HG02642 (cell line): ENCODE results near the gene MCM6.
"Not testable (repeated sequence)": the region's sequence is repeated elsewhere in the genome, so short reads cannot be mapped to it uniquely, and the experiment has no call there.

ENCODE experiments used
- ATAC-seq: cut with Tn5 transposase; IDR thresholded peaks from one replicate; pipeline ENCODE4 v1.9.1; 2021; ENCODE audit warnings: mild to moderate bottlenecking; ENCODE audit not compliant: unreplicated experiment, poor library complexity

The MCM6 gene

GRCh38 chr2:135825131-135825530 is 51.1 kb downstream of the MCM6 start:
- ATAC-seq: no peak

GRCh38 chr2:135822855-135823254 is 53.4 kb downstream of the MCM6 start:
- ATAC-seq: no peak

GRCh38 chr2:135821190-135821589 is 55.1 kb downstream of the MCM6 start:
- ATAC-seq: no peak

GRCh38 chr2:135820003-135820618 is 56.1 kb downstream of the MCM6 start:
- peak; percentile 83 for ATAC-seq

- ATAC-seq: no peak
These were observed 57.2 kb downstream of the MCM6 start for GRCh38 chr2:135818937-135819610.

GRCh38 chr2:135817951-135818350 is 58.3 kb downstream of the MCM6 start:
- no peak for ATAC-seq

GRCh38 chr2:135817466-135817865 is 58.8 kb downstream of the MCM6 start:
- ATAC-seq: no peak

- no peak for ATAC-seq
These were observed 61.0 kb downstream of the MCM6 start for GRCh38 chr2:135815269-135815668.

GRCh38 chr2:135812907-135813511 is 63.2 kb downstream of the MCM6 start:
- ATAC-seq: no peak

GRCh38 chr2:135807874-135808273 is 68.4 kb downstream of the MCM6 start:
- ATAC-seq: not testable (repeated sequence)

- no peak for ATAC-seq
These were observed 73.0 kb downstream of the MCM6 start for GRCh38 chr2:135803278-135803677.

- ATAC-seq: no peak
These were observed 73.9 kb downstream of the MCM6 start for GRCh38 chr2:135802350-135802749.

- ATAC-seq: no peak
These were observed 75.5 kb downstream of the MCM6 start for GRCh38 chr2:135800513-135801460.

- no peak for ATAC-seq
These were observed 76.5 kb downstream of the MCM6 start for GRCh38 chr2:135799738-135800137.

GRCh38 chr2:135798762-135799161 is 77.5 kb downstream of the MCM6 start:
- ATAC-seq: no peak

GRCh38 chr2:135798275-135798705 is 78.0 kb downstream of the MCM6 start:
- ATAC-seq: no peak

- peak; percentile 87 for ATAC-seq
These were observed 78.6 kb downstream of the MCM6 start for GRCh38 chr2:135797497-135798274.

GRCh38 chr2:135796606-135797005 is 79.6 kb downstream of the MCM6 start:
- no peak for ATAC-seq

- ATAC-seq: not testable (repeated sequence)
These were observed 80.6 kb downstream of the MCM6 start for GRCh38 chr2:135795641-135796040.
